ENCODE data around the gene TSPYL4. TPM values are rescaled to one million over a fixed set of nuclear protein-coding genes. Genes with fewer than 3 reads are reported as not detected.

The TSPYL4 gene
- total and polyA plus RNA-seq, 12 donors: 14.6 to 58.4 (median 32.5) TPM

GRCh38 chr6:116298973-116299372 is 45.1 kb upstream of the TSPYL4 start:
- intact Hi-C loops (cut with DNase I): loop anchor here in 1 of 2 donors (10.0 kb wide), 1 partner anchor 66 kb away; no protein-coding TSS in a partner anchor
- Histone ChIP-seq H3K4me3 (no peak overlapping the region), H3K27ac (no peak overlapping the region)

GRCh38 chr6:116298273-116298672 is 44.4 kb upstream of the TSPYL4 start:
- no peak for DNase-seq
- Histone ChIP-seq H3K27ac (no peak overlapping the region), H3K4me3 (no peak overlapping the region), H3K27me3 (no peaks in the 10 kb centered on the region), H3K36me3 (replicated peaks in 1 of 2) (no peaks in the 10 kb centered on the region), H3K4me1 (replicated peaks in 1 of 2) (peaks cover 0 to 10% of the 10 kb centered on the region in 2 donors), H3K9me3 (replicated peaks in 1 of 3) (no peaks in the 10 kb centered on the region)
- intact Hi-C loops (cut with DNase I): loop anchor here in 1 of 2 donors (10.0 kb wide), 1 partner anchor 67 kb away; no protein-coding TSS in a partner anchor
- TF ChIP-seq POLR2A (IDR thresholded peaks at IDR 0.05) (no peak), CTCF (IDR thresholded peaks at IDR 0.05) (no peak)
- WGBS, 4 donors: 95 to 98% (median 95%) methylated on average over 3 of the region's 3 CpGs

More at GRCh38 chr6:116298973-116299372, 45.1 kb upstream of the TSPYL4 start:
- DNase-seq: no peak
- Histone ChIP-seq H3K36me3 (replicated peaks in 1 of 2) (no peaks in the 10 kb centered on the region), H3K27me3 (no peaks in the 10 kb centered on the region), H3K4me1 (replicated peaks in 1 of 2) (peaks cover 0 to 10% of the 10 kb centered on the region in 2 donors), H3K9me3 (replicated peaks in 1 of 3) (no peaks in the 10 kb centered on the region)
- no peak for TF ChIP-seq CTCF (IDR thresholded peaks at IDR 0.05)
- no peak for TF ChIP-seq POLR2A (IDR thresholded peaks at IDR 0.05)

- no peak for DNase-seq
- H3K4me1 ChIP-seq (replicated peaks in 1 of 2): peaks cover 3 to 5% of the 10 kb centered on the region in 2 donors
- no peaks in the 10 kb centered on the region for H3K27me3 ChIP-seq
- no peaks in the 10 kb centered on the region for H3K9me3 ChIP-seq (replicated peaks in 1 of 3)
- no peaks in the 10 kb centered on the region for H3K36me3 ChIP-seq (replicated peaks in 1 of 2)
- TF ChIP-seq POLR2A (IDR thresholded peaks at IDR 0.05) (no peak), CTCF (IDR thresholded peaks at IDR 0.05) (no peak)
- 66 to 75% (median 71%) methylated on average over 1 of the region's 1 CpG for whole genome bisulfite sequencing, 4 donors
- intact Hi-C loops (cut with DNase I): loop anchor here in 1 of 2 donors (10.0 kb wide), 1 partner anchor 72 kb away; no protein-coding TSS in a partner anchor
- no peak overlapping the region for H3K27ac ChIP-seq
- no peak overlapping the region for H3K4me3 ChIP-seq
These were observed 38.7 kb upstream of the TSPYL4 start for GRCh38 chr6:116292553-116292952.

GRCh38 chr6:116291701-116292396 is 38.0 kb upstream of the TSPYL4 start:
- 69 to 79% (median 75%) methylated on average over 4 of the region's 4 CpGs for WGBS, 4 donors
- no peak overlapping the region for H3K27ac ChIP-seq
- H3K4me3 ChIP-seq: no peak overlapping the region
- H3K36me3 ChIP-seq (replicated peaks in 1 of 2): no peaks in the 10 kb centered on the region
- peaks cover 3 to 5% of the 10 kb centered on the region in 2 donors for H3K4me1 ChIP-seq (replicated peaks in 1 of 2)
- H3K27me3 ChIP-seq: no peaks in the 10 kb centered on the region
- DNase-seq: no peak
- intact Hi-C loops (cut with DNase I): loop anchor here in 1 of 2 donors (10.0 kb wide), 1 partner anchor 73 kb away; no protein-coding TSS in a partner anchor
- no peaks in the 10 kb centered on the region for H3K9me3 ChIP-seq (replicated peaks in 1 of 3)
- TF ChIP-seq CTCF (IDR thresholded peaks at IDR 0.05) (no peak), POLR2A (IDR thresholded peaks at IDR 0.05) (no peak)

Measured in adrenal gland (tissue), 12 donors.